ES-I3 (cell line): ENCODE results near the gene KREMEN1.

Experiments used
- H3K36me3 ChIP-seq: 2 replicates; pipeline ENCODE4 v1.6.1; 2013; ENCODE audit warnings: mild to moderate bottlenecking, low read length, control low read depth, moderate library complexity; ENCODE audit not compliant: insufficient read depth
- H3K4me1 ChIP-seq: 2 replicates; pipeline ENCODE4 v1.6.1; 2013; ENCODE audit warnings: mild to moderate bottlenecking, control low read depth, low read length; ENCODE audit not compliant: insufficient read depth
- H3K9ac ChIP-seq: 2 replicates; pipeline ENCODE4 v1.6.1; 2013; ENCODE audit warnings: low read depth, mild to moderate bottlenecking, low read length, moderate library complexity
- H3K9me3 ChIP-seq: 2 replicates; pipeline ENCODE4 v1.6.1; 2013; ENCODE audit warnings: mild to moderate bottlenecking, low read length, moderate library complexity; ENCODE audit not compliant: control insufficient read depth, insufficient read depth

The KREMEN1 gene

GRCh38 chr22:29095459-29095858 is 22.6 kb downstream of the KREMEN1 start:
- Histone ChIP-seq H3K9me3 (no peaks in the 10 kb centered on the region), H3K4me1 (peaks cover 12% of the 10 kb centered on the region), H3K36me3 (no peaks in the 10 kb centered on the region), H3K9ac (no peak overlapping the region)

DNA sequence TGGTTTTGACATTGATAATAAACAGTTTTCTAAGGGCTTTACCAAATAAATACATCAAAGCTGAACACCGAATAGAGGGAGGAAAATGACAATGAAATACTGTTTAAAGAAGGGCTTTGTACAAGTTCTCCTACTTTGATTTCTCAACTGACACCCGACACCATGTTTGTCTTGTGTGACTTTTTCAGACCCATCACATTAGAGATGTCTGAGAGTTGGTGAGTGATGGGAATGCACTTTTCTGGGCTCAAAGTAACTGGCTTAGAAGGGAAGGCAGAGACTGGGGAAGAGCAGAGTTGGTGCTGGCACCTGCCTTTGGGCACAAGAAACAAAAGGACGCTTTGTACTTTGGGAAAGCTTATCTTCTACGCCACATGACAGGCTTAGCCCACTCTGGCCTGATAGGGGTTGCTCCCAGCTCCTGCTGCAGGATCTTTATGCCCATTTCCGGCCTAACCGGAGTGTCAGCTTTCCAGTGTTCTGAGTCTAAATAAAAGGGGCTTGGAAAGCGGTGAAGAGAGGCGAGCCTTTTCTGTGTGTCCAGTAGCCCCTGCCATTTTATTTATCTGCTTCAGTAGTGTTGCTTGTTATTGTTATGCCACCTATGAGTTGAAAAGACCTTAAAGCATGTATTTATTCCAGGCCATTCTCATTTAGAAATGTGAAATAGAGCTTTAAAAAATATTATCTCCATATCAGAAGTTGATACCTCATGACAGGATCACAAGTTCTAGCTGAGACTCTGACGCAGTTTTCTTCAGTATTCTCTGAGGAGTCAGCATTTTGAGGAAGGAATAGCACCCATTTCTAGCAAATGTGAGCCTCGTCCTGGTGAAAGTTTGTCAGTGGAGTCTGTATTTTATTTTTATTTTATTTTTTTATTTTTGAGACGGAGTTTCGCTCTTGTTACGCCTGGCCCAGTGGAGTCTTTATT is 24.2 kb downstream of the KREMEN1 start:
- H3K4me1 ChIP-seq = peaks cover 12% of the 10 kb centered on the region
- no peak overlapping the region for H3K9ac ChIP-seq
- H3K9me3 ChIP-seq = no peaks in the 10 kb centered on the region
- no peaks in the 10 kb centered on the region for H3K36me3 ChIP-seq

GRCh38 chr22:29098296-29098695 is 25.5 kb downstream of the KREMEN1 start:
- Histone ChIP-seq H3K9me3 (no peaks in the 10 kb centered on the region), H3K36me3 (no peaks in the 10 kb centered on the region), H3K4me1 (peaks cover 12% of the 10 kb centered on the region), H3K9ac (no peak overlapping the region)

DNA sequence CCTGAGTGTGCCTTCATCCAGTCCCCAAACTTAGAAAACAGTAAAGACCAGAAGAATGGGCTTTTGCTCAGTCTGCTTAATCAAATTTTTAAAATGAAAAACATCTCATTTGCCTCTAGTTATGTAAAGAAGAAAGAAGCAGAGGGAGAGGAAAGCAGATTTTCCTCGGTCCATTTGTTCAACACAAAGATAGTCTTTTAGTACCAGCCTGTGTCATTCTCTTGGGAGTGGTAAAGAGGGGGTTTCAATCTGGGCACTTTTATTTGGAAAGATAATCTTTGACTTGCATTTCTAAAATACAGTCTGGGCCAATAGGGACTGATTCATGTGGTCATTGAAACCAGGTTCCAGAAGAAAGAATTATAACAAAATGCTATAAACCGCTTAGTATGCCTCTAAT is 29.5 kb downstream of the KREMEN1 start:
- Histone ChIP-seq H3K9me3 (no peaks in the 10 kb centered on the region), H3K4me1 (peaks cover under 1% of the 10 kb centered on the region; the same call in 1 of the 2 replicates), H3K9ac (no peak overlapping the region), H3K36me3 (no peaks in the 10 kb centered on the region)

- Histone ChIP-seq H3K36me3 (no peaks in the 10 kb centered on the region), H3K4me1 (no peaks in the 10 kb centered on the region), H3K9me3 (no peaks in the 10 kb centered on the region), H3K9ac (no peak overlapping the region)
Observed at GRCh38 chr22:29103121-29103520, 30.3 kb downstream of the KREMEN1 start.

- Histone ChIP-seq H3K9ac (no peak overlapping the region), H3K9me3 (no peaks in the 10 kb centered on the region), H3K36me3 (no peaks in the 10 kb centered on the region), H3K4me1 (no peaks in the 10 kb centered on the region)
Observed at GRCh38 chr22:29105468-29105867, 32.6 kb downstream of the KREMEN1 start.

GRCh38 chr22:29106839-29107238 is 34.0 kb downstream of the KREMEN1 start:
- Histone ChIP-seq H3K36me3 (no peaks in the 10 kb centered on the region), H3K9ac (no peak overlapping the region), H3K9me3 (no peaks in the 10 kb centered on the region), H3K4me1 (no peaks in the 10 kb centered on the region)

DNA sequence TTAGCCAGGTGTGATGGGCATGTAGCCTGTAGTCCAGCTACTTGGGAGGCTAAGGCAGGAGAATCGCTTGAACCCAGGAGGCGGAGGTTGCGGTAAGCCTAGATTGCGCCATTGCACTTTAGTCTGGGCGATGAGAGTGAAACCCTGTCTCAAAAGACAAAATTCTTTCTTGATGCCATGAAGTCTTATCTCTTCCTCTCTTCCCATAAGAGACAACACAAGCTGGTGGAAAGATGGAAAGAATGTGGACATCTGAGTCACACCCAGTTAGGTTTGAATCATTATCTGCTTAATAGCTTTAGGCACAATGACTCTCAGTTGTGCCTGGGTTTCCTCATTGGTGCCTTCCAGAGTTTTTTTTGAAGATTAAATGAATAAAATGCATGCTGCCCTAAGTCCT is 35.3 kb downstream of the KREMEN1 start:
- Histone ChIP-seq H3K9me3 (no peaks in the 10 kb centered on the region), H3K4me1 (no peaks in the 10 kb centered on the region), H3K9ac (no peak overlapping the region), H3K36me3 (no peaks in the 10 kb centered on the region)

GRCh38 chr22:29109822-29110221 is 37.0 kb downstream of the KREMEN1 start:
- Histone ChIP-seq H3K4me1 (no peaks in the 10 kb centered on the region), H3K9me3 (no peaks in the 10 kb centered on the region), H3K9ac (no peak overlapping the region), H3K36me3 (no peaks in the 10 kb centered on the region)

DNA sequence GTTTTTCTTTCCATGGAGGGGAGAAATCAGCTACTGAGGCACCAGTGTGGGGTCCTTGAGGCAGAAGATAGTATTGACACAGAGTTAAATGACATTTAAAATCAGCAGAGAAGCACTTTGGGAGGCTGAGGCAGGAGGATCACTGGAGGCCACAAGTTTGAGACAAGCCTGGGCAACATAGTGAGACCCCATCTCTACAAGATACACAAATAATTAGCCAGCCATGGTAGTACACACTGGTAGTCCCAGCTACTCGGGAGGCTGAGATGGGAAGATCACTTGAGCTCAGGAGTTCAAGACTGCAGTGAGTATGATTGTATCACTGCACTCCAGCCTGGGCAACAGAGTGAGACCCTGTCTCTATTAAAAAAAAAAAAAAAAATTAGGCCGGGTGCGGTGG is 38.1 kb downstream of the KREMEN1 start:
- H3K9ac ChIP-seq = no peak overlapping the region
- no peaks in the 10 kb centered on the region for H3K36me3 ChIP-seq
- no peaks in the 10 kb centered on the region for H3K4me1 ChIP-seq
- no peaks in the 10 kb centered on the region for H3K9me3 ChIP-seq

DNA sequence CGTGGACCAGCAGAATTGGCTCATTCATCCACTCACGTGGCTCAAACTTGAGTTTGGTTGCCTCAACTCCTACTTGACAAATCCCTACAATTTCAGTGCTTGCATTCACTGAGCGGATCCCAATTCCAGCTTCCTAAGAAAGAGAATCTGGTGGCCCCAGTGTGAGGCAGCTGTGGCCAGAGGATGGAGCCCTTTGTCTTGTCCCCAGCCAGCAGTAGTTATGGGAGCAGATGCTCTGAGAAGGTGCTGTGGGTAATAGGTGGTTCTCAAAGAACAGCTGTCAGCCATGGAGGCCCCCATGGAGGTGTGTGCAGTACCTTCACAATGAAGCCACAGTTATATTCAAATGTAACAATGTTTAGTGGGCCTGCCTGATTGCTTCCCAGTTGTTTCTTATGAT is 39.3 kb downstream of the KREMEN1 start:
- Histone ChIP-seq H3K36me3 (no peaks in the 10 kb centered on the region), H3K9me3 (no peaks in the 10 kb centered on the region), H3K9ac (no peak overlapping the region), H3K4me1 (no peaks in the 10 kb centered on the region)

- Histone ChIP-seq H3K9ac (no peak overlapping the region), H3K4me1 (no peaks in the 10 kb centered on the region)
Observed at GRCh38 chr22:29112681-29113080, 39.8 kb downstream of the KREMEN1 start.

GRCh38 chr22:29113319-29113718 is 40.5 kb downstream of the KREMEN1 start:
- Histone ChIP-seq H3K36me3 (no peaks in the 10 kb centered on the region), H3K9me3 (peaks cover 4% of the 10 kb centered on the region; the same call in 1 of the 2 replicates), H3K9ac (no peak overlapping the region), H3K4me1 (no peaks in the 10 kb centered on the region)

More at GRCh38 chr22:29112681-29113080, 39.8 kb downstream of the KREMEN1 start:
- Histone ChIP-seq H3K9me3 (0 out of 2 replicates have a peak, but pooled peaks cover 2% of the 10 kb centered on the region), H3K36me3 (no peaks in the 10 kb centered on the region)

- Histone ChIP-seq H3K9me3 (peaks cover 4% of the 10 kb centered on the region; the same call in 1 of the 2 replicates), H3K36me3 (no peaks in the 10 kb centered on the region), H3K9ac (no peak overlapping the region), H3K4me1 (no peaks in the 10 kb centered on the region)
Observed at GRCh38 chr22:29114392-29114791, 41.6 kb downstream of the KREMEN1 start.

DNA sequence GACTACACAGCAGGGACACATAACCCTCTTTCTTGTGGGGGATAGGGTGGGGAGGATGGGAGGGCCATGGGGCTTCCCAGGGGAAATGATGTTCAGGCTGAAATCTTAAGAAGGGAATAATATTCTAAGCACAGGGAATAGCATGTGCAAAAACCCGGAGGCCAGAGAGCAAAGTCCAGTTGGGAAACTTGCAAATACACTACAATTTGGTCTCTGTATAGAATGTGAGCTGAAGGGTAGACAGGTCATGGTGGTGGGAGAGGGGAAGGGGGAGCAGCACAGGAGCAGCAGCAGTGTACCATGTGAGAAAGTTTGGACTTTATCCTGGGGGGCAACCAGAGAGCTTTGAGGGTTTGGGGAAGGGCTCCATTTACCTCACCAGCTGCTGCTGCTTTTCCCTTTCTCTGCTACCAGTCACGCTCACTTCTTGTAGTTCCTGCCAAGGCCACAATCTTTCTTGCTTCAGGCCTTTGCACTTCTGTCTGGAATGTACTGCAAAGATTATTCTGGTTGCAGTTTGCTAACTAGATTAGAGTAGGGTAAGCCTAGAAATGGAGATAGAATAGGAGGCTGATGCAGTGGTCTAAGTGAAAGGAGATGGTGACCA is 43.0 kb downstream of the KREMEN1 start:
- no peaks in the 10 kb centered on the region for H3K4me1 ChIP-seq
- H3K9ac ChIP-seq = no peak overlapping the region
- H3K9me3 ChIP-seq = peaks cover 4% of the 10 kb centered on the region
- H3K36me3 ChIP-seq = no peaks in the 10 kb centered on the region
